ENCODE measurements around the gene WARS2.

Gene WARS2

GRCh38 chr1:119086830-119087229 is 53.6 kb downstream of the WARS2 start:
- TF ChIP-seq EGR1 (IDR thresholded peaks at IDR 0.05) (no peak), TAF1 (IDR thresholded peaks at IDR 0.05; ENCODE audit: low read depth) (no peak), NFIC (IDR thresholded peaks at IDR 0.05) (no peak), MAX (IDR thresholded peaks at IDR 0.05) (no peak), REST (IDR thresholded peaks at IDR 0.05; ENCODE audit: low read depth) (no peak), TEAD4 (IDR thresholded peaks at IDR 0.05) (no peak), RAD21 (IDR thresholded peaks at IDR 0.05; ENCODE audit: low read depth) (no peak), EP300 (IDR thresholded peaks at IDR 0.05; ENCODE audit: borderline replicate concordance) (no peak), YY1 (IDR thresholded peaks at IDR 0.05; ENCODE audit: low read depth) (no peak)

DNA sequence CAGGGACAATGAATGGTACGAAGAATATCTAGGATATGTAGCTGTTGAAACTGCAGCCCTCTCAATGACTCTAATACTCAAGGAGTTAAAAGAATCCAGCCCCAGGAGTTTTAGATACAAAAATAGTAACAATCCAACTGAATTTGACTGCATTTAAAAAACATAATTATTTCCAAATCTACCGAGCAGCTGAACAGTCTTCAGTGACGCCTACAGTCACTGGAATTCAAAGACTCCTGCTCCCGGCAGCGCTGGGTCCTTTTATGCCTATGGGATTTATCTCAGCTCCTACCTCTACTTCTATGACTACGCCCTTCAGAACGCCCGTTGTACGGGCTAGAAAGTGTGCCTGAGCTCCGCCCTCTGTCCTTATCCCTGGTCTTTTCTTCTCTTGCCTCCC is 55.7 kb downstream of the WARS2 start:
- no peak for TF ChIP-seq USF1 (IDR thresholded peaks at IDR 0.05)
- TF ChIP-seq RAD21 (IDR thresholded peaks at IDR 0.05; ENCODE audit: low read depth) = no peak
- no peak for TF ChIP-seq YY1 (IDR thresholded peaks at IDR 0.05; ENCODE audit: low read depth)
- no peak for TF ChIP-seq CEBPB (IDR thresholded peaks at IDR 0.05)
- TF ChIP-seq TAF1 (IDR thresholded peaks at IDR 0.05; ENCODE audit: low read depth) = no peak
- TF ChIP-seq TEAD4 (IDR thresholded peaks at IDR 0.05) = no peak
- no peak for TF ChIP-seq NFIC (IDR thresholded peaks at IDR 0.05)
- no peak for TF ChIP-seq TCF12 (IDR thresholded peaks at IDR 0.05; ENCODE audit: low read depth)

- TF ChIP-seq CEBPB (IDR thresholded peaks at IDR 0.05) = no peak
- TF ChIP-seq CREB1 (IDR thresholded peaks at IDR 0.05; ENCODE audit: low read depth) = no peak
- TF ChIP-seq TAF1 (IDR thresholded peaks at IDR 0.05; ENCODE audit: low read depth) = no peak
- TF ChIP-seq TCF12 (IDR thresholded peaks at IDR 0.05; ENCODE audit: low read depth) = no peak
- no peak for TF ChIP-seq NFIC (IDR thresholded peaks at IDR 0.05)
- no peak for TF ChIP-seq REST (IDR thresholded peaks at IDR 0.05; ENCODE audit: low read depth)
- no peak for TF ChIP-seq EP300 (IDR thresholded peaks at IDR 0.05; ENCODE audit: borderline replicate concordance)
- TF ChIP-seq EGR1 (IDR thresholded peaks at IDR 0.05) = no peak
- no peak for TF ChIP-seq TEAD4 (IDR thresholded peaks at IDR 0.05)
- no peak for TF ChIP-seq FOXM1 (IDR thresholded peaks at IDR 0.05; ENCODE audit: borderline replicate concordance, low read depth)
- TF ChIP-seq MAX (IDR thresholded peaks at IDR 0.05) = no peak
- no peak for TF ChIP-seq USF1 (IDR thresholded peaks at IDR 0.05)
- no peak for TF ChIP-seq RAD21 (IDR thresholded peaks at IDR 0.05; ENCODE audit: low read depth)
- TF ChIP-seq ZBTB7A (IDR thresholded peaks at IDR 0.05; ENCODE audit: low read depth) = no peak
- no peak for TF ChIP-seq YY1 (IDR thresholded peaks at IDR 0.05; ENCODE audit: low read depth)
These were observed 56.5 kb downstream of the WARS2 start for GRCh38 chr1:119083980-119084379.

- TF ChIP-seq EP300 (IDR thresholded peaks at IDR 0.05; ENCODE audit: borderline replicate concordance) (no peak), FOXM1 (IDR thresholded peaks at IDR 0.05; ENCODE audit: borderline replicate concordance, low read depth) (no peak), TCF12 (IDR thresholded peaks at IDR 0.05; ENCODE audit: low read depth) (no peak), TEAD4 (IDR thresholded peaks at IDR 0.05) (no peak), MAX (IDR thresholded peaks at IDR 0.05) (no peak), CEBPB (IDR thresholded peaks at IDR 0.05) (no peak), RAD21 (IDR thresholded peaks at IDR 0.05; ENCODE audit: low read depth) (no peak), NFIC (IDR thresholded peaks at IDR 0.05) (no peak), EGR1 (IDR thresholded peaks at IDR 0.05) (no peak), CREB1 (IDR thresholded peaks at IDR 0.05; ENCODE audit: low read depth) (no peak), REST (IDR thresholded peaks at IDR 0.05; ENCODE audit: low read depth) (no peak), TAF1 (IDR thresholded peaks at IDR 0.05; ENCODE audit: low read depth) (no peak), USF1 (IDR thresholded peaks at IDR 0.05) (no peak), YY1 (IDR thresholded peaks at IDR 0.05; ENCODE audit: low read depth) (no peak), ZBTB7A (IDR thresholded peaks at IDR 0.05; ENCODE audit: low read depth) (no peak)
These were observed 57.0 kb downstream of the WARS2 start for GRCh38 chr1:119083479-119083878.
